A673 (cell line): ENCODE results near the gene SH3BP2. TPM values are rescaled to one million over a fixed set of nuclear protein-coding genes. Genes with fewer than 3 reads are reported as not detected.

ENCODE experiments used
- BruUV-seq: library from RNA; stranded (reverse); fragments of 400-500 nt; replicated peaks from 2 replicates; lab custom pipeline; 2021; lab: Mats Ljungman, UMichigan
- CTCF ChIA-PET: fragments of 300-600 bp; sonication (Branson Sonifier 250); formaldehyde crosslinking; loops from one replicate; lab custom pipeline; 2022; ENCODE audit warnings: antibody characterized with exemption; lab: Charles Lee
- POLR2A ChIA-PET: fragments of 300-600 bp; sonication (Branson Sonifier 250); formaldehyde crosslinking; loops from one replicate; lab custom pipeline; 2022; ENCODE audit warnings: antibody characterized with exemption; ENCODE audit not compliant: low non-redundant PET; lab: Charles Lee
- DNase-seq: peaks from one replicate; pipeline ENCODE4 v3.0.0-alpha.2; 2015; ENCODE audit warnings: low spot score
- H3K27ac ChIP-seq: fragments of 200-600 bp; sonication (generic); 2 replicates; pipeline ENCODE4 v1.5.1; 2016; ENCODE audit warnings: mixed run types, low read depth, mild to moderate bottlenecking, mixed read lengths, antibody characterized with exemption, low read length; ENCODE audit not compliant: poor library complexity, severe bottlenecking
- H3K27me3 ChIP-seq: fragments of 200-600 bp; sonication (generic); replicated peaks from 2 replicates; pipeline ENCODE4 v1.6.1; 2017; ENCODE audit warnings: mixed run types, low read depth, mild to moderate bottlenecking, mixed read lengths, antibody characterized with exemption, low read length; ENCODE audit not compliant: insufficient read depth, poor library complexity
- H3K36me3 ChIP-seq: fragments of 200-600 bp; sonication (generic); 2 replicates; pipeline ENCODE4 v1.6.1; 2016; ENCODE audit warnings: mixed run types, mild to moderate bottlenecking, mixed read lengths, antibody characterized with exemption, low read length; ENCODE audit not compliant: insufficient read depth, poor library complexity, severe bottlenecking
- H3K4me1 ChIP-seq: fragments of 200-600 bp; sonication (generic); 2 replicates; pipeline ENCODE4 v1.6.1; 2017; ENCODE audit warnings: mixed run types, mild to moderate bottlenecking, mixed read lengths, antibody characterized with exemption, low read length; ENCODE audit not compliant: insufficient read depth, poor library complexity, severe bottlenecking
- H3K4me3 ChIP-seq: fragments of 200-600 bp; sonication (generic); 2 replicates; pipeline ENCODE4 v1.5.1; 2016; ENCODE audit warnings: low read depth, mixed run types, mild to moderate bottlenecking, mixed read lengths, low read length; ENCODE audit not compliant: poor library complexity, severe bottlenecking
- H3K9me3 ChIP-seq: fragments of 200-600 bp; sonication (generic); 2 replicates; pipeline ENCODE4 v1.6.1; 2016; ENCODE audit warnings: mixed run types, low read depth, mild to moderate bottlenecking, mixed read lengths, antibody characterized with exemption, low read length; ENCODE audit not compliant: poor library complexity, severe bottlenecking
- EZH2 ChIP-seq: fragments of 200-600 bp; sonication (generic); IDR thresholded peaks from 2 replicates; pipeline ENCODE4 v1.6.1; 2017; ENCODE audit warnings: borderline replicate concordance, low read depth, mild to moderate bottlenecking, mixed read lengths, antibody characterized with exemption, low read length; ENCODE audit not compliant: poor library complexity, severe bottlenecking
- intact Hi-C: fragments of 100-400 bp; cut with micrococcal nuclease; formaldehyde crosslinking; loops from one replicate; pipeline ENCODE4 v1.10.0; 2022; ENCODE audit not compliant: unreplicated experiment
- total RNA-seq: library from RNA; stranded (reverse); gene quantifications from 2 replicates; pipeline ENCODE4 v1.2.3, GENCODE V29; 2021
- TF ChIP-seq, protein P1 (sequence below): fragments of 300-800, 200-600 bp; sonication (generic); conservative IDR thresholded peaks from 2 replicates; pipeline ENCODE4 v1.5.1; 2017; ENCODE audit warnings: low read depth, mild to moderate bottlenecking, antibody characterized with exemption, low read length, moderate library complexity, mixed read lengths

SH3BP2 gene
- total RNA-seq, 1 experiment from 2014 or later, result 34.4 TPM

DNA sequence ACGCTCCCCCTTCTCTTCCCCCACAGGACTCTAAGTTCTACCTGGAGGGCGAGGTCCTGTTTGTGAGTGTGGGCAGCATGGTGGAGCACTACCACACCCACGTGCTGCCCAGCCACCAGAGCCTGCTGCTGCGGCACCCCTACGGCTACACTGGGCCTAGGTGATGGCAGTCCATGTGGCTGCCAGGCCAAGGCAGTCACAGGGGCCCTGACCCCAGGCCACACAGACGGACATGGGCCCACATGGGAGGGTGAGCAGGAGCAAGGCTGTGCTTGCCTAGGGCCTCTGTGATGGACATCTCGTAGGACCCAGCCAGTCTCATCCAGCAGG lies 40.8 kb downstream of the SH3BP2 start:
- Histone ChIP-seq H3K4me3 (no peak overlapping the region), H3K9me3 (no peaks in the 10 kb centered on the region), H3K27ac (no peak overlapping the region), H3K27me3 (no peaks in the 10 kb centered on the region), H3K36me3 (peaks cover 26% of the 10 kb centered on the region), H3K4me1 (peaks cover 18% of the 10 kb centered on the region)
- intact Hi-C loops, result no loop called here
- no peak for DNase-seq
- TF ChIP-seq, protein P1, sequence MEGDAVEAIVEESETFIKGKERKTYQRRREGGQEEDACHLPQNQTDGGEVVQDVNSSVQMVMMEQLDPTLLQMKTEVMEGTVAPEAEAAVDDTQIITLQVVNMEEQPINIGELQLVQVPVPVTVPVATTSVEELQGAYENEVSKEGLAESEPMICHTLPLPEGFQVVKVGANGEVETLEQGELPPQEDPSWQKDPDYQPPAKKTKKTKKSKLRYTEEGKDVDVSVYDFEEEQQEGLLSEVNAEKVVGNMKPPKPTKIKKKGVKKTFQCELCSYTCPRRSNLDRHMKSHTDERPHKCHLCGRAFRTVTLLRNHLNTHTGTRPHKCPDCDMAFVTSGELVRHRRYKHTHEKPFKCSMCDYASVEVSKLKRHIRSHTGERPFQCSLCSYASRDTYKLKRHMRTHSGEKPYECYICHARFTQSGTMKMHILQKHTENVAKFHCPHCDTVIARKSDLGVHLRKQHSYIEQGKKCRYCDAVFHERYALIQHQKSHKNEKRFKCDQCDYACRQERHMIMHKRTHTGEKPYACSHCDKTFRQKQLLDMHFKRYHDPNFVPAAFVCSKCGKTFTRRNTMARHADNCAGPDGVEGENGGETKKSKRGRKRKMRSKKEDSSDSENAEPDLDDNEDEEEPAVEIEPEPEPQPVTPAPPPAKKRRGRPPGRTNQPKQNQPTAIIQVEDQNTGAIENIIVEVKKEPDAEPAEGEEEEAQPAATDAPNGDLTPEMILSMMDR, result no peak
- no peak for TF ChIP-seq EZH2
- no TSS peak for BruUV-seq
- POLR2A ChIA-PET, result no interaction called here
- CTCF ChIA-PET, result no interaction called here

DNA sequence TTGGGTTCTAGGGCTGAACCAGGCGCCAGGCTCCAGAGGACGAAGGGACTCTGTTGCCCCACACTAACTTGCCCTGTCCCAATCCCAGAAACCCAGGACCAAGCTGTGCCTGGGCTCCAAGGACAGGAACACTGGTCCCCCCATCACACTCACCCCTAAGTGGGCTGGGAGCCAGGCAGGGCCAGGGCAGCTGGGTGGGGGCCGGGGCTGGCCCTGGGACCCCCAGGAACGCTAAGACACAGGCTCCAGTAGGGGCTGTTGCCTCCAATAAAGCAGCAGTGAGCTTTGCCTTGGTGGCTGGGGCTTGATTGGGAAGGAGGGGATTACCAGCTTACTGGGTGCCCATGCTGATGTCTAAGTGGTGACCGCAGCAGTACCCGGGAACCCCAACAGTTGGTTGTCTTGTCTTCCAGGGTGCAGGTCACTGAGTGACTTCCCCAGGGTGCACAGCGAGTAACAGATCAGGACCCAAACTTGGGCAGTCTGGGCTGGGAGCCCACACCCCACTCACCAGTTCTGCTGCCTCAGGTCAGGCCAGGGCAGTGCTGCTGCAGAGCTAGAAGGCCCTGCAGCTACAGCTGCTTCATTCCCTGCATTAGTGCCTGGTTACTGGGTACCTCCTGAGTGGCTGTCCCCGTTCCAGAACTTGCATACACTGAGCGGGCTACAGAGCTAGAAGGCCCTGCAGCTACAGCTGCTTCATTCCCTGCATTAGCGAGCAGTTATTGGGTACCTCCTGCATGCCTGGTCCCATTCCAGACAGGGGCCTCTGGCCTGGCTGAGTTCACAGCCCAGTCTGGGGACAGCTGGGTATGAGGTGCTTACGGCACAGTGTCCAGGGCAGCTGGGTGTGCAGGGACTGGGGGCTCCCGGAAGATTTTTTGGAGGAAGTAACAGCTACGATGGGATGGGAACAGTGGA lies 41.4 kb downstream of the SH3BP2 start:
- no TSS peak for BruUV-seq
- no peak for DNase-seq
- Histone ChIP-seq H3K4me1 (peaks cover 21% of the 10 kb centered on the region), H3K4me3 (no peak overlapping the region), H3K27ac (no peak overlapping the region), H3K9me3 (no peaks in the 10 kb centered on the region), H3K27me3 (no peaks in the 10 kb centered on the region), H3K36me3 (peaks cover 26% of the 10 kb centered on the region)
- TF ChIP-seq, protein P1, result no peak
- no peak for TF ChIP-seq EZH2
- POLR2A ChIA-PET, result no interaction called here
- CTCF ChIA-PET, result no interaction called here
- intact Hi-C loops, result no loop called here

DNA sequence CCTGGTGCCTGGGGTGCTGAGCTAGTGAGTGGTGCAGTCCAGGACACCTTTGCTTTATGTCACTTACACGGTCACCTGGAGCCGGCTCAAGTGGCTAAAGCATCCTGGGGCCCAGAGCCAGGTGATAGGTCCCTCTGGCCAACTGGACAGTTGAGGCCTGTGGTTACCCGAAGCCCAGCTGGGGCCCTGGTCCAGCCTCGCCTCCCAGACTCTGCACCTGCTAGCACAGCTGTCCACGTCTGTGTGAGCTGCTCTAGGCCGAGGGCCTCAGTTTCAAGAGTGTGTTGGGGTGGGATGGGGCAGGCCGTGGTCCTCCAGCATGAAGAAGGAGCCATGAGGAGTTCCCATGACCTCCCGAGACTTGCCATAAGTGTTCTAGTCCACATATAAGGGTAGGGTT lies 43.1 kb downstream of the SH3BP2 start:
- peaks cover 21% of the 10 kb centered on the region for H3K4me1 ChIP-seq
- H3K9me3 ChIP-seq, result no peaks in the 10 kb centered on the region
- TF ChIP-seq EZH2, result no peak
- TF ChIP-seq, protein P1, result no peak
- ChIA-PET POLR2A (no interaction called here), CTCF (no interaction called here)
- no peak overlapping the region for H3K27ac ChIP-seq
- intact Hi-C loops, result no loop called here
- no peak overlapping the region for H3K4me3 ChIP-seq
- DNase-seq, result no peak
- peaks cover 18% of the 10 kb centered on the region for H3K36me3 ChIP-seq
- no TSS peak for BruUV-seq
- H3K27me3 ChIP-seq, result no peaks in the 10 kb centered on the region
